Prostate gland (tissue), 2 donors: ENCODE results near the gene NFKBIA.

Experiments
- POLR2A ChIP-seq: fragments of 450-650 bp; IDR thresholded peaks from one replicate; pipeline ENCODE4 v1.6.1; 2016; ENCODE audit warnings: antibody characterized with exemption, mild to moderate bottlenecking
- POLR2AphosphoS5 ChIP-seq: sonication (generic); formaldehyde crosslinking; IDR thresholded peaks from one replicate; pipeline ENCODE4 v1.6.1; 2017; ENCODE audit warnings: antibody characterized with exemption
- TF ChIP-seq, protein P1 (sequence below), 4 experiments: fragments of 200-600 bp in 2 of 4; fragments of 450-650 bp in 2 of 4; sonication (generic) in 2 of 4; IDR thresholded peaks; 1 replicate in 3 of 4; 2 replicates in 1 of 4; pipeline ENCODE4 v1.5.1; 2016 to 2019; ENCODE audit warnings: antibody characterized with exemption in 4 of 4, mild to moderate bottlenecking in 2 of 4, moderate library complexity in 2 of 4

DNA sequence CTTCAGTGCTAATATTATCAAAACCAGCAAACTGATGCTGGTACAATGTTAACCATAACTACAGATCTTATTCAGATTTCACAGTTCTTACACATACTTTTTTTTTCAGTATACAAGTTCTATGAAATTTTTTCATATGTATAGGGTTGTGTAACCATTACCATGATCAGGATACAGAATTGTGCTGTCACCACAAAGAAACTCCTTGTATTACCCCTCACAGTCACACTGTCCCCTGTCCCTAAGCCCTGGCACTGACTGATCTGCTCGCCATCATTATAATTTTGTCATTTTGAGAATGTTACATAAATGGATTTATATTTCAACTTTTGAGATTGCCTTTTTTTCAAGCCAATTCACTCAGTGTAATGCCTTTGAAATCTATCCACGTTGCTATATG is 21.3 kb upstream of the NFKBIA start:
- TF ChIP-seq POLR2A (no peak), POLR2AphosphoS5 (no peak)
- TF ChIP-seq, protein P1, sequence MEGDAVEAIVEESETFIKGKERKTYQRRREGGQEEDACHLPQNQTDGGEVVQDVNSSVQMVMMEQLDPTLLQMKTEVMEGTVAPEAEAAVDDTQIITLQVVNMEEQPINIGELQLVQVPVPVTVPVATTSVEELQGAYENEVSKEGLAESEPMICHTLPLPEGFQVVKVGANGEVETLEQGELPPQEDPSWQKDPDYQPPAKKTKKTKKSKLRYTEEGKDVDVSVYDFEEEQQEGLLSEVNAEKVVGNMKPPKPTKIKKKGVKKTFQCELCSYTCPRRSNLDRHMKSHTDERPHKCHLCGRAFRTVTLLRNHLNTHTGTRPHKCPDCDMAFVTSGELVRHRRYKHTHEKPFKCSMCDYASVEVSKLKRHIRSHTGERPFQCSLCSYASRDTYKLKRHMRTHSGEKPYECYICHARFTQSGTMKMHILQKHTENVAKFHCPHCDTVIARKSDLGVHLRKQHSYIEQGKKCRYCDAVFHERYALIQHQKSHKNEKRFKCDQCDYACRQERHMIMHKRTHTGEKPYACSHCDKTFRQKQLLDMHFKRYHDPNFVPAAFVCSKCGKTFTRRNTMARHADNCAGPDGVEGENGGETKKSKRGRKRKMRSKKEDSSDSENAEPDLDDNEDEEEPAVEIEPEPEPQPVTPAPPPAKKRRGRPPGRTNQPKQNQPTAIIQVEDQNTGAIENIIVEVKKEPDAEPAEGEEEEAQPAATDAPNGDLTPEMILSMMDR (IDR thresholded peaks at IDR 0.05) = no peak
